GM12878 (cell line): ENCODE measurements around the gene SLC37A2.

ENCODE experiments used
- CHD4 ChIP-seq: fragments of 200-600 bp; sonication (generic); IDR thresholded peaks from 2 replicates; pipeline ENCODE4 v1.6.1; 2016; ENCODE audit warnings: mild to moderate bottlenecking
- DPF2 ChIP-seq: fragments of 450-650 bp; IDR thresholded peaks from 2 replicates; pipeline ENCODE4 v1.6.1; 2017; ENCODE audit warnings: mild to moderate bottlenecking
- EZH2 ChIP-seq: IDR thresholded peaks from 2 replicates; pipeline ENCODE4 v1.6.1; 2012; ENCODE audit warnings: low read depth, mild to moderate bottlenecking, control low read depth, inconsistent platforms, low read length, borderline replicate concordance; ENCODE audit not compliant: control insufficient read depth
- POLR2A ChIP-seq: IDR thresholded peaks from 2 replicates; pipeline ENCODE4 v1.6.1; 2011; ENCODE audit warnings: low read depth, mild to moderate bottlenecking, low read length
- SP1 ChIP-seq: IDR thresholded peaks from one replicate; pipeline ENCODE4 v1.6.1; 2011; ENCODE audit warnings: low read depth, low read length
- ZZZ3 ChIP-seq: IDR thresholded peaks from 2 replicates; pipeline ENCODE4 v1.6.1; 2011; ENCODE audit warnings: low read depth; ENCODE audit not compliant: control insufficient read depth, insufficient read length
- TF ChIP-seq, protein P1 (sequence below), 3 experiments: IDR thresholded peaks in 2 of 3; conservative IDR thresholded peaks in 1 of 3; 2 replicates each; pipeline ENCODE4 v1.5.1; 2011; ENCODE audit warnings: low read depth in 3 of 3, low read length in 3 of 3, mild to moderate bottlenecking in 3 of 3, control low read depth in 2 of 3, moderate library complexity in 2 of 3, inconsistent platforms in 1 of 3, mixed read lengths in 1 of 3; ENCODE audit not compliant: control insufficient read depth in 2 of 3, insufficient read depth in 1 of 3; ENCODE audit errors: extremely low read depth in 1 of 3
- TF ChIP-seq, protein P2 (sequence below): IDR thresholded peaks from 2 replicates; pipeline ENCODE4 v1.6.1; 2011; ENCODE audit warnings: low read depth, mild to moderate bottlenecking, low read length, moderate library complexity, borderline replicate concordance; ENCODE audit errors: extremely low read depth
- TF ChIP-seq, protein P3 (sequence below): IDR thresholded peaks from 2 replicates; pipeline ENCODE4 v1.6.1; 2012; ENCODE audit warnings: low read depth, low read length, improper control_type of control experiment

DNA sequence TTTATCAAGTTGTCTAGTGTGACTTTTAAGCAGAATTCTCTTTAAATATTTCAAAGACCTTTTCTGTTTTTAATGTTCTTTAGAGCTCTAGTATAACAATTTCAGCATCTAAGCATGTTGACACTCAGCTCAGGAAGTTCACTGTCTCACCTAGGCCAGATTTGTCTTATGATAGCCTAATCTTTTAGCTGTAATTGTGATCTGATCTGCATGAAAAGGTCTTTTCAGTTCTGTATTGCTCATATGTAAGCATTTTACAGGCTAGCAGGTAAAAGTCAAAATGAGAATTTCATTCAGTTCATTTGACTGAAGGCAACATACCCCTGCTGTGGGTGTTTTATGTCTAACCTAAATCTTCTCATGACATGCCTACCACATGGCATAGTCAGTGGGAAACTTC is 46.7 kb upstream of the SLC37A2 start:
- TF ChIP-seq POLR2A (no peak), EZH2 (no peak), ZZZ3 (no peak), SP1 (no peak), DPF2 (no peak), CHD4 (no peak)
- TF ChIP-seq, protein P1, sequence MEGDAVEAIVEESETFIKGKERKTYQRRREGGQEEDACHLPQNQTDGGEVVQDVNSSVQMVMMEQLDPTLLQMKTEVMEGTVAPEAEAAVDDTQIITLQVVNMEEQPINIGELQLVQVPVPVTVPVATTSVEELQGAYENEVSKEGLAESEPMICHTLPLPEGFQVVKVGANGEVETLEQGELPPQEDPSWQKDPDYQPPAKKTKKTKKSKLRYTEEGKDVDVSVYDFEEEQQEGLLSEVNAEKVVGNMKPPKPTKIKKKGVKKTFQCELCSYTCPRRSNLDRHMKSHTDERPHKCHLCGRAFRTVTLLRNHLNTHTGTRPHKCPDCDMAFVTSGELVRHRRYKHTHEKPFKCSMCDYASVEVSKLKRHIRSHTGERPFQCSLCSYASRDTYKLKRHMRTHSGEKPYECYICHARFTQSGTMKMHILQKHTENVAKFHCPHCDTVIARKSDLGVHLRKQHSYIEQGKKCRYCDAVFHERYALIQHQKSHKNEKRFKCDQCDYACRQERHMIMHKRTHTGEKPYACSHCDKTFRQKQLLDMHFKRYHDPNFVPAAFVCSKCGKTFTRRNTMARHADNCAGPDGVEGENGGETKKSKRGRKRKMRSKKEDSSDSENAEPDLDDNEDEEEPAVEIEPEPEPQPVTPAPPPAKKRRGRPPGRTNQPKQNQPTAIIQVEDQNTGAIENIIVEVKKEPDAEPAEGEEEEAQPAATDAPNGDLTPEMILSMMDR (IDR thresholded peaks at IDR 0.05 in 2 of 3, conservative IDR thresholded peaks at IDR 0.05 in 1 of 3; ENCODE audit: control insufficient read depth in 2 of 3, extremely low read depth in 1 of 3, insufficient read depth in 1 of 3, low read depth in 3 of 3, low read length in 3 of 3) = no peak
- TF ChIP-seq, protein P2, sequence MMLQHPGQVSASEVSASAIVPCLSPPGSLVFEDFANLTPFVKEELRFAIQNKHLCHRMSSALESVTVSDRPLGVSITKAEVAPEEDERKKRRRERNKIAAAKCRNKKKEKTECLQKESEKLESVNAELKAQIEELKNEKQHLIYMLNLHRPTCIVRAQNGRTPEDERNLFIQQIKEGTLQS = no peak
- TF ChIP-seq, protein P3, sequence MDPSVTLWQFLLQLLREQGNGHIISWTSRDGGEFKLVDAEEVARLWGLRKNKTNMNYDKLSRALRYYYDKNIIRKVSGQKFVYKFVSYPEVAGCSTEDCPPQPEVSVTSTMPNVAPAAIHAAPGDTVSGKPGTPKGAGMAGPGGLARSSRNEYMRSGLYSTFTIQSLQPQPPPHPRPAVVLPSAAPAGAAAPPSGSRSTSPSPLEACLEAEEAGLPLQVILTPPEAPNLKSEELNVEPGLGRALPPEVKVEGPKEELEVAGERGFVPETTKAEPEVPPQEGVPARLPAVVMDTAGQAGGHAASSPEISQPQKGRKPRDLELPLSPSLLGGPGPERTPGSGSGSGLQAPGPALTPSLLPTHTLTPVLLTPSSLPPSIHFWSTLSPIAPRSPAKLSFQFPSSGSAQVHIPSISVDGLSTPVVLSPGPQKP = no peak
